HG03460 (cell line): Measurements from ENCODE around the gene KRT4.
"Not testable (repeated sequence)": the region's sequence is repeated elsewhere in the genome, so short reads cannot be mapped to it uniquely, and the experiment has no call there.

Experiments
- ATAC-seq: cut with Tn5 transposase; IDR thresholded peaks from one replicate; pipeline ENCODE4 v1.9.1; 2021; ENCODE audit not compliant: unreplicated experiment

Gene KRT4

GRCh38 chr12:52776435-52776834 lies 37.5 kb downstream of the KRT4 start:
- ATAC-seq, result no peak

DNA sequence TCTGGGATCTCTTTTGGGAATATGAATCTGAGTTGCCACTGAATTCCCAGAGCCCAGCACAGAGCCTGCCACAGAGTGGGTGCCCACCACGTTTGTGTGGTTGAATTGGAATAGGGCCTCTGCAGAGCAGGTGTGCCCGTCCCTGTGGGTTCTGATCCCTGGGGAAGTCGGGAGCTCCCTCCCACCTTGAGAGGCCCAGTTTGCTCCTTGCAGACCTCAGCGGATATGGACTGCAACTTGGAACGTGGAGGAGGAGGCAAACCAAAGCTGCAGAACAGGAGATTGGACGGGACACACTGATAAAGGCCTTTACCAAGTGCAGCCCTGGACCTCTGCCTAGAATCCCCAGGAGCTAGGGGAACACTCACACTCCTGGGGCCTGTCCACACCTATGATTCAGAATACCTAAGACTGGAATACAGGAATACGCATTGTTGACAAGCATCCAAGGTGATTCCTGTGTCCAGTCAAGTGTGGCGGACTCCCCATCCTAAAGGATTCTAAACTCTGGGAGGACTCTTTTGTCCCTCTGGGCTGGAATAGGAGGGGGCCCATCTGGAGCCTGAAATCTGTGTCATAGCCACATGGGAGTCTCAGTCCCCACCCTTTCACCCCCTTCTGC lies 39.2 kb downstream of the KRT4 start:
- no peak for ATAC-seq

GRCh38 chr12:52772772-52773171 lies 41.1 kb downstream of the KRT4 start:
- no peak for ATAC-seq

- ATAC-seq, result no peak
Observed at GRCh38 chr12:52772188-52772587, 41.7 kb downstream of the KRT4 start.

DNA sequence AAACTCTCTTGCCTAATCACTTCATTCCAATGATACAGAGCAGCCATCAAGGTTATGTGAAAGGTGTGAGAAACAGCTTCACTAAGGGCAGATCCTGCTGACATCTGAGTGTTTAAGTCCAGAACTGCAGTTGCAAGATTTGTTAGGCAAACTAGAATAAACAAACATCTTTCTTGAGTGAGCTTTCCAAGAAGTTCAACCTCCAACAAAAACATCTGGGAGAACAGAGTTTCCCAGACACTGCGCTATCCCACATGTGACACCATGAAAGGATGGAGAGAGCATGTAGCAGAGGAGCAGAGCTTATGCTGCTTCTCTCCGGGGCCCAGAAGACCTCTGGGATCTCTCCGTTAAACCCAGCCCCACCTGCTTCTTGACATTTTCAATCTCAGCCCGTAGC lies 42.4 kb downstream of the KRT4 start:
- ATAC-seq, result no peak

GRCh38 chr12:52771088-52771487 lies 42.8 kb downstream of the KRT4 start:
- ATAC-seq, result no peak

DNA sequence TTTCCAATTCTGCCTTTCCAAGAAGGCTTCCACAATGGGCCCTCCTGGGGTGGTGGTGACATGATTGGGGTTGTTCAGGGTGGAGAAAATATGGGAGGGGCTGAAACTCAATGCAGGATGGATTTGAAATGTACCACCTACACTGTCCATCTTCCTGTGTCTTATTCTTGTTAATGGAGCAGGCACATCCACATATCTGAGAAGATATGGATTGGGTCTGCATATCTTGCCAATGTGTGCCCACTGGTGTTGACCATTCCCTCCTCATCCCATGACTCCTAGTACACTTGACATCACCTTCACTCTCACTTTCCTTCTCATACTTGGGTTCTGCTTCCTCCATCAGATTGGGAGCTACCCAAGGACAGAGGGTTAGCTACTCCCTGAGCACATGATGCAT lies 44.0 kb downstream of the KRT4 start:
- no peak for ATAC-seq

DNA sequence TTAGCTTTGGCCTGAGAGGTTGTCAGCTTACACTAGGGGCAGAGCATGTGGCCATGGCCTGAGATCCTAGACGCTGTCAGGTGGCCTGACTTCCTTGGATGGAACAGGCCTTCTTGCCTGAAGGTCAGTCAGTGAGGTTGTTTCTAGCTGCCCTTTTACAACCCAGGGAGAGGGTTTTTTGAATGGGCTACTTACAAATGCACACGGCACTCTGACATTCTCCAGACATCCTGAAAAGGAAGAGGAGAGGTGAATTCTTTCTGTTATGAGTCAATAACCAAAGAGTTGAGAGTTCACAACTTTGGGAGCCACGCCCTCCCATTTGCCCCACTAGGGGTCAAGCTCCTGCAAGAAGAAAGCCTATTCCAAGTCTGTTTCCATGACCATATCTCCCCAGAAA lies 44.6 kb downstream of the KRT4 start:
- ATAC-seq, result no peak

GRCh38 chr12:52768479-52769200 lies 45.3 kb downstream of the KRT4 start:
- no peak for ATAC-seq

- no peak for ATAC-seq
Observed at GRCh38 chr12:52767427-52767826, 46.5 kb downstream of the KRT4 start.

GRCh38 chr12:52767020-52767379 lies 46.9 kb downstream of the KRT4 start:
- no peak for ATAC-seq

DNA sequence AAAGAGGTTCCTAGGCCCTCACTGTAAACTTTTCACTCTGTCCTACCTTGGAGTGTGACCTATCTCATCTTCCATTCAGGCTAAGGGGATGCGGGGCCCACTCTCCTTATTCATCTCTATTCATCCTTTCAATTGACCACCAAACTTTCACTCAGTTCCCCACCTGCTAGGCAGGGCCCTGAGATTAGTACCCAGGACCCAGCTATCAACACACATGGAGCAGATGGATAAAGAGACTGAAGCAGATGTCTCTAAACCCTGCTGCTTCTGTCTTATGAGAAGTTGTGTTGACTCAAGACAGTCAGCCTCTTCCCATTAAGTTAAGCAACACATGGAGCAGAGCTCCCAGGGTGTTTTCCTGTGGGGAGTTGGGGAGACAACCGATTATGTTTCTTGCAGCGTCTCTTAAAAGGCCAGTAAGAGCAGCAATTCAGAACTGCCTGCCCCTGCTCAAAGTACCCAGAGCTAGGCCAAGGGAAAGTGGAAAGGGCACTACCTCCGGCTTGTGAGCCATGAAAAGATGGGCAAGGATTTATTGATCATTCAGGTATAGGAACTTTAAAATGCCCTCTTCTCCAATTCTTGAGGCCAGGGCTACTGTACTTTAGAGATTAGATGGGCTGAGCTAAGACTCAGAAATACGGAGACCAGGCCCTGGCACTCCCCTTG lies 47.4 kb downstream of the KRT4 start:
- no peak for ATAC-seq

- no peak for ATAC-seq
Observed at GRCh38 chr12:52765702-52766101, 48.2 kb downstream of the KRT4 start.

DNA sequence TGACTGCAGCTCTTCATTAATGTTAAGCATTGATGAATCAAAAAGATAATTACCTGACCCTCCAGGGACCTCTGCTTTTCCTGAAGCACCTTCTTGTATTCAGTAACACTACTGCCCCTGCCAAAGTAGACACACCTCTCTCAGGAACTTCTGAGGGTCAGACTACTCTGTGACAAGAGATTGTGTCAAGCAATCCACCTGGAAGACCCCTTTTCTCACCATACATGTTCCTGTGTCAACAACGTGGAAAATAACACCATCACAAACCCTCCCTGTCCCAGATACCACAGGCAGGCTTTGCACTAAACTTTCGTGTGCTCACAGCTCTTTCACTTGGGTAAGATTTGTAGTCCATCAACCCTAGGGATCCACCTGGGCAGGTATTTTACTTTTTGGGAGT lies 49.9 kb downstream of the KRT4 start:
- ATAC-seq, result no peak

DNA sequence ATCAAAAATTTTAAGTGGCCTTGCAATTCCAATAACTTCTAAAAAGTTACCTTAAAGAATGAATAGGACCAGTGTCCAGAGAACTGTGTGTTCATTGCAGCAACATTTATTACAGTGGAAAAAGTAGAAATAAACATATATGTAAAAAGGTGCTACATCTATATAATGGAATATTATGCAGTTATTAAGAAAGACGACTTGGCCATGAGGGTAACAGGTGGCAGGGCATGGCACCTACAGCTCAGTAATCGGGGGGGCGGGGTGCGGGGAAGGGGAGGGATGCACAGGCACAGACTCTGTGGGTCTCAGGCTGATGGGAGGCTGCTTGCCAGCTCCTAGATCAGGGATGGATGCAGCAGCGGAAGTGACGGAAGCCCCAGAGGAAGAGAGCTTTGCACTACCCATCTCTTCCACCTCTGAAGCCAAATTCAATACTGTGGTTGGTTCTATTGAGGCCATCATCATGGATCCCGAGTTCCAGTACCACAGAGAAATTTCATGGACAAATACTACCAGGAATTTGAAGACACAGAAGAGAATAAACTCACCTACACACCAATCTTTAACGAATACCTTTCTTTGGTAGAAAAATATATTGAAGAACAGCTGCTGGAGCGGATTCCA lies 50.8 kb downstream of the KRT4 start:
- ATAC-seq, result no peak

DNA sequence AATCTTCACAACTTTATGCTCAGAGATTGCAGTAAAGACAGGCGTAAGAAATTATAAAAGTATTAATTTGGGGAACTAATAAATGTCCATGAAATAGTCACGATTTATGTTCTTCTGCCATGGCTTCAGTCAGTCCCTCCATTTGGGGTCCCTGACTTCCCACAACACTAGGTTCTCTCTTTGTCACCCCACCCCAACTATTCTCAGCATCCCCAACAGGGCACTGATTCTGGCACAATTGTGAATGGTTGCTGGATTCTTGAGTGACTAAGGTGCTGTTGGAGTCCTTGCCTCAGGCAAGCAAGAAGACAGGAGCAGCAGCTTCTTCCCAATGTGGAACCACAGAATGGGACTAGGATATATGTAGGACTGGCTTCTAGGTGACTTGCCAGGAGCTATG lies 52.1 kb downstream of the KRT4 start:
- no peak for ATAC-seq

DNA sequence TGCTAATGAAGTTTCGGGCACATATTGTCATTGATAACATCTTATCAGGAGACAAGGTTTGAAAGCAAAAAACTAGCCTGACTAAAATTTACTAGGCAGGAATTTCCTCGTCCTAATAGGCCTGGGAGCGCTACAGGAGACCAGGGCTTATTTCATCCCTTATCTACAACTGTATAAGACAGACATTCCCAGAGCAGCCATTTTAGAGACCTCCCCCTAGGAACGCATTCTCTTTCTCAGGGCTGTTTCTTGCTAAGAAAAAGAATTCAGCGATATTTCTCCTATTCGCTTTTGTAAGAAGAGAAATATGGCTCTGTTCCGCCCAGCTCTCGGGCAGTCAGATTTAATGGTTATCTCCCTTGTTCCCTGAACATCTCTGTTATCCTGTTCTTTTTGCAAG lies 52.7 kb downstream of the KRT4 start:
- ATAC-seq, result not testable (repeated sequence)

DNA sequence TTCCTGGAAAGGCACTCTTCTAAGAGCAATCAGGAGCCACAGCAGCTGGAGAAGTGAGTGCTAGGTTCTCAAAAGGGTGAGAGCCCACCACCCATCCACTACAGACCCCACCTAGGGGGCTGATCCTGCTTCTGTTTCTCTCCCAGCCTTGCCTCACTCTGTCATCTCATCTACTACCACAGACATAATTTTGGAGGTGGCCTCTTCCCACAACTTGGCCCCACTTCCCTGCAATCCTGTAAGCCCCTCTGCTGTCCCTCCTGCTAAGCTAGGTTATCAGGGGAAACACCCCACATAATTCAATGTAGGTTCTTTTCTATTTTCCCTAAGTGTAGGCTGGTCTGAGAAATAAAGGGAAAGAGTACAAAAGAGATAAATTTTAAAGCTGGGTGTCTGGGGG lies 53.3 kb downstream of the KRT4 start:
- no peak for ATAC-seq

GRCh38 chr12:52759695-52760094 lies 54.2 kb downstream of the KRT4 start:
- no peak for ATAC-seq

GRCh38 chr12:52759218-52759617 lies 54.7 kb downstream of the KRT4 start:
- no peak for ATAC-seq

DNA sequence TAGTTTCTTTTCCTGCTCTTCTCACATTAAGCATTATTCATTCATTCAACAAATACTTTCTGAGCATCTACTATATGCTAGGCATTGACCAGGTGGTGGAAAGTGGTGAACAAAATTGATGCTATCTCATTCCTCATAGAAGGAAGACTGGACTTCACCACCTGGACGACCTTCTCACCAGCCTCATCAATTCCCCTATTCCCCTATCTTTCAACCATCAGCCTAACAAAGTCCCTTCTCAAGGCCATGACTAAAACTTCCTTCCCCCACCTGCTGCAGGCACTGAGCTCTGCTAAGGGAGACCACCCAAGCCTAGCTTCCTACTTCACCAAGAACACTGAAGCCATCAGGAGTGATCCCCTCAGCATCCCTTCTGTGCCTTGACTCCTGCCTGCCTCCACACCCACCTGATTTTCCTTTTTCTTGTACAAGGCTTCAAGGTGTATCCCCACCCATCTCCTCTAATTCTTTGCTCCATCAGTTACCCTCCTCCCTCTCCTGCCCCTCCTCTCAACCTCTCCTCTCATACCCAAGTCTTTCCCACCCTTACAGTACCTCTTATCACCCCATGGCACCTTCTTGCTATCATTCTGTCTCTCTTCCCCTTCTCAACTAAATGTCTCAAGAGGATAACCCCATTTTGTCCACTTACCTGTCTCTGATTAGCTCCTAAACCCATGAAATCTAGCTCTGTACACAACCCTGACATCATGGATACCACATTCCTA lies 56.3 kb downstream of the KRT4 start:
- ATAC-seq, result no peak
